GM21423 (cell line): ENCODE data around the gene EGFL7.

ENCODE experiments used
- ATAC-seq: cut with Tn5 transposase; IDR thresholded peaks from one replicate; pipeline ENCODE4 v1.9.1; 2021; ENCODE audit warnings: mild to moderate bottlenecking, moderate library complexity; ENCODE audit not compliant: unreplicated experiment

EGFL7 gene

DNA sequence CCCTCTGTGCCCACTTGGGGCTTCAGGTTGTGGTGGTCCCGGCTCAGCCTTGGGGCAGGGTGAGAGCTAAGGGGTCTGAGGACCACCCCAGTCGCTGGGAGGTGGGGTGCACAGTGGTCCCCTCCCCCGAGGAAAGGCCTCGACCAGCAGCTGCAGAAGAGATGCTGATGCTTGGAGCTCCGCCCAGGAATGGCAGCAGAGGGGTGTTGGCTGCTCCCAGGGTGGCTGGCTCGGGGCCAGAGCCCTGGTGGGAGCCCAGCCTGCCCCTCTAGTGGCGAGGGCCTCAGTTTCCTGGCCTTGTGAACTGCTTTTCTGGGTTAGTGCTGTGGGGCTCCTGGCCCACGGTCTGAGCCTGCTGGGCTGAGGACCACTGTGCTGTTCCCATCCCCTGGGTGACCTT, 50.8 kb downstream of the EGFL7 start:
- no peak for ATAC-seq

DNA sequence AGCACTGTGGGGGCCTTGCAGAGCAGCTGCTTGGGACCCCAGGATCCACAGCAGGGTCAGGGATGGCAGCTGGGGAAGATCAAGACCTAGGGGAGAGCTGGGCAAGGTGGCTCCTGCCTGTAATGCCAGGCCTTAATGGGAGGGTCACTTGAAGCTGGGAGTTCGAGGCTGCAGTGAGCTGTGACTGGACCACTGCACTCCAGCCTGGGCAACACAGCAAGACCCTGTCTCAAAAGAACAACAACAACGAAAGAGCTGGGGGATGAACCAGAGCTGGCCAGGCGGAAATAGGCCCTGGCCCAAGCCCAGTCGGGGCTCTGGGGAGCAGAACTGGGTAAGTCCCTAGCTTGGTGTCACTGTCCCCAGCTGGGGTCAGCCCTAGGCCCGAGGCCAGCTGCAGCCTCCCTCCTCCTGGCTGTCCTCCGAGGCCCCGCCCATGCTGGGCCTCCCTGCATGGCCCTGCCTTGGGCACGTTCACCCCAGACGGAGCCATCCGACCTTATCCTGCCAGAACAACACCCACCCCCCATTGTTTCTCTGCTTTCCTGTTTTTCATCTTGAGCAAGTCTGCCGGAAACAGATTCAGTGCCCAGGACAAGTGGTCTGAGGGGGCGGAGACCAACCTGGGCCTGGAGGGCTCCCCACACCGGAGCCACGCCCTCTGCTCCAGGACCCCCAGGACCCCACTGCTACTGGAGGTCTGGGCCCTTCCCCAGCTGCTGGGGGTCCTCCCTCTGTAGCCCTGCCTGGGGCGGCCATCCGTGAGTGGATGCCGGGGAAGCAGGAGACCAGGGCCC, 51.6 kb downstream of the EGFL7 start:
- ATAC-seq, result no peak

DNA sequence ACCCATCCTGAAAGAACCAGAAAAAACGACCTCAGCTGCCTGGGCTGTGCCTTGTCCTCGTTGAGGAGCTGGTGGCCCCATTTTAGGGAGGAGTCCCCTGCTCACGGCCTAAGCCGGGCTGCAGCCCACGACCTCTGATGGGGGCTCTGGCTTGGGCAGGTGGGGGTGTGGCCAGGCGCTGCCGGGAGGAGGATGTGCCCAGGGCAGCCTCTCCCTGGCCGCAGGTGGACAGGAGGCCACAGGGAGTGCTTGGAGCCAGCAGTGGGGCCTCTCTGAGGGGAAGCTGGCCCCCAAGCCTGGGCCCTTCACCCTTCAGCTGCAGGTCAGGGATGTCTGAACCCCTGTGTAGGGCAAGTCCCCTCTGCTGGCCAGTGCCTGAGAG, 52.2 kb downstream of the EGFL7 start:
- ATAC-seq, result no peak

DNA sequence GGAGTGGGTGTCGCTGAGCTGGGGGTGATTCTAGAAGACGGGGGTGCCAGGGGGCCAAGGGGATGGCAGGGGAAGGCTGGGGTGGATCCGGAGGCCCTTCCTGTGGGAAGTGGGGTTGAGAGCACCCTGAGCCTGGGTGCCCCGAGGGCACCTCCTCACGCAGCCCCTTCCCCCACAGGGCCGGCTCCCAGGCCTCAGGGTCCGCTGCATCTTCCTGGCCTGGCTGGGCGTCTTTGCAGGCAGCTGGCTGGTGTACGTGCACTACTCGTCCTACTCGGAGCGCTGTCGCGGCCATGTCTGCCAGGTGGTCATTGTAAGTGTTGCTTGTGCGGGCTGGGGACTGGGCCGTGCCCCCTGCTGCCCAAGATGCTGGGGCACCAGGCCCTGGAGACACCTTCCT, 54.7 kb downstream of the EGFL7 start:
- no peak for ATAC-seq

- no peak for ATAC-seq
These were observed 55.9 kb downstream of the EGFL7 start for GRCh38 chr9:136718345-136719194.

DNA sequence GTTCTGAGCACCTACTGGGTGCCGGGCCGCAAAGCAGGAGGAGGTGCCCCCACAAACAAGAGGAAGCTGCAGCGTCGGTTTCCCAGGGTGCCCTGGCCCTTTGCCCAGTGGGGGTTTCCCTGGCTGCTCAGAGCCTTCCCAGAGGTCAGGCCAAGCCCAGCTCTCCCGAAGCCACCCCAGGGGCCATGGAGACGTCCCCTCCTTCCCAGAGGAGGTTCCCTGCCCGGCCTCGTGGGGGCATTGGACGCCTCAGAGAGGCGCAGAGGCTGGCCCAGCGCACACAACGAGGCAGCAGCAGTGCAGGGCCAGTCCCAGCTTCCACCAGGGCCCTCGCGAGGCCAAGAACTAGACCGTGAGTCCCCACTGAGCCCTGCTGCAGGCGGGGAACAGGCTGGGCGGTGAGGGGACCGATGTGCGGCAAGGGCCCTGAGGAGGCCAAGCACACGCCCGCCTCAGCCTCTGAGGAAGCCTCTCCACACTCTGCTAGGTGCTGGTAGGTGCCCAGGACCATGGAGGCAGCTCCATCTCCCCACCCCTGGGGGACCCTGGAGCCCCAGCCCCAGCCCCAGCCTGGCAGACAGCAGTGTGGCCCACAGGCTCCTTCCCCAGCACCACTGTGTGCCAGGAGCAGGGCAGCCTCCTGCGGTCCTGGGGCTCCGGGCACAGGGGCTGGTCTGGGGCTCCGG, 56.6 kb downstream of the EGFL7 start:
- no peak for ATAC-seq

- ATAC-seq, result no peak
These were observed 57.7 kb downstream of the EGFL7 start for GRCh38 chr9:136720251-136720897.

DNA sequence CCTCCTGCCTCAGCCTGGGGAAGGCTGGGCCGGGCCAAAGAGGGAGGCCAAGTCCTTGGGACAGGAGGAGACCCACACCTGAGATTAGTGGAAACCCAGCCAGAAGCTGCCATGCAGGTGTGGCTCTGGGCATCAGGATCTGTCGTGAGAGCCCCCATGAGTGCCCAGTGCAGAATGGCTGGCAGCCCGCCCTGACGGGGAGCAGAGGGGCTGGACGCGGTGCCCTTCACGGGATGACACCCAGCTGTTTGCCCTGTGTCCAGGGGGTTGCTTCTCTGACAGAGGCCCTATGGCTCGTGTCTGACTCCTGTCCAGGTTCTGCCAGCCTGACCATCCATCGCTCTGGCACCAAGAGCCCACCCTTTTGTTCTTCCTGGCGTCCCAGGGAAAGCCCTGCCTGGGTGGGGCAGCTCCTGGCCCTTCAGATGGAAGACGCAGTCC, 58.2 kb downstream of the EGFL7 start:
- ATAC-seq, result no peak

DNA sequence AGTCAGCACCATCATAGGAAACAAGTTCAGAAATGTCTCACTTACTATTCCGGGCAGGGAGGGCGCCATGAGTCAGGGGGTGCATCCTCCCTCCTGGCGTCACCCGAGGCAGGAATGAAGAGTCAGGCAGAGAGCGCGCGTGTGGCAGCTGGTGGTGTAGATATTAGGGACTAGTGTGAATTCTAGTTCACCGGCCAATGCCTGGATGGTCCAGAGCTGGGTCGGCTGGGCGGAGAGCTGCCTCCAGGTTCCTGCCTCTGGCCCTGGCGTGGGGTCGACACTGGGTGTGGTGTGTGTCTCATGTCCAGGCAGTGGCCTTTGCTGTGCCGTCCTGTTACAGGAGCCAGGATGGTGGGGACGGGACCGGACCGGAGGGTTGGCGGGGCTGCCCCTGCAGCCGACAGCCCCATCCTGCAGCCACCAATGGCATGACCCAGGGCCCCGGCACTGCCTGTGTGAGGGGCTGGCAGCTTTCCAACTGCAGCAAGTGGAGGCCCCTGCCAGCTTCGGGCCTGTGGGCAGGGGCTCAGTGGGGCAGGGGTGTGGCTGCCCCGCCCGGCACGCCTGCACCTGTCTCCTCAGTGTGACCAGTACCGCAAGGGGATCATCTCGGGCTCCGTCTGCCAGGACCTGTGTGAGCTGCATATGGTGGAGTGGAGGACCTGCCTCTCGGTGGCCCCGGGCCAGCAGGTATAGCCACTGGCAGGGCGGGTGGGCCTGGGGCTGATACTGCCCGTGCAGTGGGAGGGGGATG, 58.8 kb downstream of the EGFL7 start:
- ATAC-seq, result no peak
